GM19023 (cell line): ENCODE data around the gene SHOX.

Experiments
- ATAC-seq: cut with Tn5 transposase; IDR thresholded peaks from one replicate; pipeline ENCODE4 v1.9.1; 2021; ENCODE audit warnings: mild to moderate bottlenecking, moderate library complexity; ENCODE audit not compliant: unreplicated experiment

Gene SHOX

GRCh38 chrX:663841-664240 lies 33.2 kb downstream of the SHOX start:
- ATAC-seq = no peak

GRCh38 chrX:666762-667720 lies 36.5 kb downstream of the SHOX start:
- ATAC-seq = no peak

GRCh38 chrX:670645-671044 lies 40.1 kb downstream of the SHOX start:
- ATAC-seq = no peak

- ATAC-seq = no peak
Observed at GRCh38 chrX:672931-673330, 42.3 kb downstream of the SHOX start.

GRCh38 chrX:675279-675954 lies 44.8 kb downstream of the SHOX start:
- no peak for ATAC-seq

GRCh38 chrX:675955-676295 lies 45.3 kb downstream of the SHOX start:
- no peak for ATAC-seq

- no peak for ATAC-seq
Observed at GRCh38 chrX:677376-677775, 46.8 kb downstream of the SHOX start.

GRCh38 chrX:679291-679979 lies 48.8 kb downstream of the SHOX start:
- no peak for ATAC-seq

GRCh38 chrX:680062-680461 lies 49.5 kb downstream of the SHOX start:
- no peak for ATAC-seq

GRCh38 chrX:681989-682388 lies 51.4 kb downstream of the SHOX start:
- ATAC-seq = no peak

- ATAC-seq = no peak
Observed at GRCh38 chrX:682892-683291, 52.3 kb downstream of the SHOX start.

- no peak for ATAC-seq
Observed at GRCh38 chrX:683576-683975, 53.0 kb downstream of the SHOX start.

GRCh38 chrX:685120-686032 lies 54.8 kb downstream of the SHOX start:
- no peak for ATAC-seq

GRCh38 chrX:689983-690382 lies 59.4 kb downstream of the SHOX start:
- ATAC-seq = no peak

- no peak for ATAC-seq
Observed at GRCh38 chrX:694800-695199, 64.2 kb downstream of the SHOX start.

GRCh38 chrX:698206-698605 lies 67.6 kb downstream of the SHOX start:
- ATAC-seq = no peak

GRCh38 chrX:700936-701335 lies 70.3 kb downstream of the SHOX start:
- no peak for ATAC-seq

- ATAC-seq = no peak
Observed at GRCh38 chrX:701673-702072, 71.1 kb downstream of the SHOX start.

- no peak for ATAC-seq
Observed at GRCh38 chrX:703466-703865, 72.9 kb downstream of the SHOX start.

GRCh38 chrX:703866-704265 lies 73.3 kb downstream of the SHOX start:
- no peak for ATAC-seq
